Cardiac fibroblast (primary cell): Measurements from ENCODE around the gene ADARB1.
A peak's percentile ranks its signal among the peaks of the same experiment; 100 is the strongest.

Experiments
- DNase-seq, 2 donors: peaks; one replicate each; pipeline versions ENCODE4 v3.0.0 to v3.0.0-alpha.2; 2010; ENCODE audit warnings: low read depth in 2 of 2
- H3K4me3 ChIP-seq, 2 donors: replicated peaks in 1 of 2; 1 replicate in 1 of 2; 2 replicates in 1 of 2; pipeline ENCODE4 v1.5.1; 2011; ENCODE audit warnings: low read depth in 2 of 2, low read length in 2 of 2, mild to moderate bottlenecking in 2 of 2, moderate library complexity in 1 of 2
- TF ChIP-seq, protein P1 (sequence below): IDR thresholded peaks from one replicate; pipeline ENCODE4 v1.5.1; 2011; ENCODE audit warnings: low read depth, mild to moderate bottlenecking, low read length, inconsistent platforms

Gene ADARB1

GRCh38 chr21:45267390-45267760 is 193.0 kb downstream of the ADARB1 start:
- DNase-seq = no peak
- no peak overlapping the region for H3K4me3 ChIP-seq
- TF ChIP-seq, protein P1, sequence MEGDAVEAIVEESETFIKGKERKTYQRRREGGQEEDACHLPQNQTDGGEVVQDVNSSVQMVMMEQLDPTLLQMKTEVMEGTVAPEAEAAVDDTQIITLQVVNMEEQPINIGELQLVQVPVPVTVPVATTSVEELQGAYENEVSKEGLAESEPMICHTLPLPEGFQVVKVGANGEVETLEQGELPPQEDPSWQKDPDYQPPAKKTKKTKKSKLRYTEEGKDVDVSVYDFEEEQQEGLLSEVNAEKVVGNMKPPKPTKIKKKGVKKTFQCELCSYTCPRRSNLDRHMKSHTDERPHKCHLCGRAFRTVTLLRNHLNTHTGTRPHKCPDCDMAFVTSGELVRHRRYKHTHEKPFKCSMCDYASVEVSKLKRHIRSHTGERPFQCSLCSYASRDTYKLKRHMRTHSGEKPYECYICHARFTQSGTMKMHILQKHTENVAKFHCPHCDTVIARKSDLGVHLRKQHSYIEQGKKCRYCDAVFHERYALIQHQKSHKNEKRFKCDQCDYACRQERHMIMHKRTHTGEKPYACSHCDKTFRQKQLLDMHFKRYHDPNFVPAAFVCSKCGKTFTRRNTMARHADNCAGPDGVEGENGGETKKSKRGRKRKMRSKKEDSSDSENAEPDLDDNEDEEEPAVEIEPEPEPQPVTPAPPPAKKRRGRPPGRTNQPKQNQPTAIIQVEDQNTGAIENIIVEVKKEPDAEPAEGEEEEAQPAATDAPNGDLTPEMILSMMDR = no peak

DNA sequence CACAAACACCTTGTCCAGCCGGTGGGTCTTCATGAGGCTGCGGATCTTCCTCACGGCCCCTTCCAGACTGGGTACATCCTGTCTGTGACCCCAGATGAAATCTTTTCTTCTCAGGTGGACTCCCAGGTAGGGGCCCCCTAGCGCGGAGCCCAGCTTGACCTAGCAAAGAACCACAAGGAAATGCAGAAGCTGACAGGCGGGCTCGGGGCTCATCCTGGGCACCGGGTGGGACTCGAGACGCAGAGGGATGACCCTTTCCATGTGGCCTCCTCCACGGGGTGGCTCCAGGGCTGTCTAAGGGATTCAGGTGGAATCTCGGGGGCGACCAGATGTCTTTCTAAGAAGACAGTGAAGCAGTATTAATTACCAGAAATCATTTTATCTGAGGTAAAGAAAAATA is 195.5 kb downstream of the ADARB1 start:
- TF ChIP-seq, protein P1 = no peak
- no peak for DNase-seq
- no peak overlapping the region for H3K4me3 ChIP-seq

GRCh38 chr21:45270306-45270821 is 196.0 kb downstream of the ADARB1 start:
- H3K4me3 ChIP-seq = no peak overlapping the region
- peak in 1 of 2 donors; percentile 24 for DNase-seq
- TF ChIP-seq, protein P1 = no peak
